Keratinocyte (primary cell): ENCODE measurements around the gene DDX4. TPM values are rescaled to one million over a fixed set of nuclear protein-coding genes. Genes with fewer than 3 reads are reported as not detected.

Experiments
- DNase-seq: peaks from one replicate; pipeline ENCODE4 v3.0.0-alpha.2; 2011; ENCODE audit warnings: low read depth, missing footprints, low spot score
- FAIRE-seq: peaks from 2 replicates; lab custom pipeline; 2011; peaks lifted over from hg19 to GRCh38; lab: Jason Lieb, UNC
- H2AFZ ChIP-seq: 2 replicates; pipeline ENCODE4 v1.6.0; 2012; ENCODE audit warnings: low read length, control low read depth, inconsistent platforms; ENCODE audit not compliant: control insufficient read depth
- H3K27ac ChIP-seq: 2 replicates; pipeline ENCODE4 v1.5.1; 2011; ENCODE audit warnings: low read length; ENCODE audit not compliant: control insufficient read depth, insufficient read depth
- H3K27me3 ChIP-seq: 3 replicates; pipeline ENCODE4 v1.6.0; 2011; ENCODE audit warnings: low read length; ENCODE audit not compliant: control insufficient read depth, insufficient read depth; ENCODE audit errors: extremely low read depth
- H3K36me3 ChIP-seq, 2 experiments: 2 replicates in 1 of 2; 3 replicates in 1 of 2; pipeline ENCODE4 v1.5.1; 2011; ENCODE audit warnings: low read length in 2 of 2, mild to moderate bottlenecking in 1 of 2; ENCODE audit not compliant: control insufficient read depth in 2 of 2, insufficient read depth in 2 of 2; ENCODE audit errors: extremely low read depth in 1 of 2
- H3K4me1 ChIP-seq: 3 replicates; pipeline ENCODE4 v1.5.1; 2011; ENCODE audit warnings: low read length; ENCODE audit not compliant: control insufficient read depth, insufficient read depth; ENCODE audit errors: extremely low read depth
- H3K4me2 ChIP-seq: 3 replicates; pipeline ENCODE4 v1.6.0; 2011; ENCODE audit warnings: low read depth, low read length; ENCODE audit not compliant: control insufficient read depth, insufficient read depth; ENCODE audit errors: extremely low read depth
- H3K4me3 ChIP-seq, 3 experiments: fragments of 200-600 bp in 1 of 3; sonication (generic) in 1 of 3; 2 replicates in 2 of 3; 3 replicates in 1 of 3; pipeline ENCODE4 v1.5.1; 2011 to 2016; ENCODE audit warnings: low read length in 3 of 3, mild to moderate bottlenecking in 3 of 3, control low read depth in 2 of 3, inconsistent platforms in 1 of 3, low read depth in 1 of 3, mixed read lengths in 1 of 3, mixed run types in 1 of 3, moderate library complexity in 1 of 3; ENCODE audit not compliant: control insufficient read depth in 2 of 3, insufficient read depth in 2 of 3; ENCODE audit errors: extremely low read depth in 1 of 3
- H3K79me2 ChIP-seq: 2 replicates; pipeline ENCODE4 v1.6.0; 2012; ENCODE audit warnings: low read length; ENCODE audit not compliant: control insufficient read depth, insufficient read depth
- H3K9ac ChIP-seq: 3 replicates; pipeline ENCODE4 v1.6.0; 2011; ENCODE audit warnings: low read length; ENCODE audit not compliant: control insufficient read depth, insufficient read depth; ENCODE audit errors: extremely low read depth
- H3K9me1 ChIP-seq: 3 replicates; pipeline ENCODE4 v1.6.0; 2011; ENCODE audit warnings: low read length; ENCODE audit not compliant: control insufficient read depth, insufficient read depth; ENCODE audit errors: extremely low read depth
- H3K9me3 ChIP-seq: 2 replicates; pipeline ENCODE4 v1.5.1; 2012; ENCODE audit warnings: low read depth, low read length; ENCODE audit not compliant: control insufficient read depth
- H4K20me1 ChIP-seq: 3 replicates; pipeline ENCODE4 v1.6.0; 2011; ENCODE audit warnings: low read length; ENCODE audit not compliant: control insufficient read depth, insufficient read depth; ENCODE audit errors: extremely low read depth
- EZH2 ChIP-seq: IDR thresholded peaks from one replicate; pipeline ENCODE4 v1.6.1; 2012; ENCODE audit warnings: inconsistent platforms, mild to moderate bottlenecking, low read length, moderate library complexity
- dilution Hi-C: fragments of 300-500 bp; cut with MboI; formaldehyde crosslinking; loops from one replicate; pipeline ENCODE4 v1.7.0; 2020; ENCODE audit warnings: low sequenced_read_pairs; ENCODE audit not compliant: extremely low pct_ligation_motif_present
- polyA plus RNA-seq, 5 experiments: library from polyadenylated mRNA; depleted of rRNA in 3 of 5; stranded (reverse) in 3 of 5; stranded (forward) in 1 of 5; unstranded in 1 of 5; fragments of >200 nt; gene quantifications; 1 replicate in 1 of 5; 2 replicates in 3 of 5; 3 replicates in 1 of 5; pipeline versions ENCODE4 v1.2.1 to v1.2.3, GENCODE V29; 2011 to 2012; ENCODE audit warnings: missing spikeins in 2 of 5, low read depth in 1 of 5, low replicate concordance in 1 of 5
- TF ChIP-seq, protein P1 (sequence below), 3 experiments: IDR thresholded peaks in 1 of 3; conservative IDR thresholded peaks in 1 of 3; optimal IDR thresholded peaks in 1 of 3; 2 replicates in 2 of 3; 3 replicates in 1 of 3; pipeline versions ENCODE3 to v1.5.1; 2011; ENCODE audit warnings: low read length in 3 of 3, mild to moderate bottlenecking in 3 of 3, moderate library complexity in 2 of 3, control low read depth in 1 of 3, inconsistent platforms in 1 of 3; ENCODE audit not compliant: insufficient read depth in 2 of 3; ENCODE audit errors: extremely low read depth in 1 of 3

Gene DDX4
- polyA plus RNA-seq, 1 donor (not counting 4 experiments of a cell fraction or from before 2014, with no cell fraction given): 0.04 TPM

DNA sequence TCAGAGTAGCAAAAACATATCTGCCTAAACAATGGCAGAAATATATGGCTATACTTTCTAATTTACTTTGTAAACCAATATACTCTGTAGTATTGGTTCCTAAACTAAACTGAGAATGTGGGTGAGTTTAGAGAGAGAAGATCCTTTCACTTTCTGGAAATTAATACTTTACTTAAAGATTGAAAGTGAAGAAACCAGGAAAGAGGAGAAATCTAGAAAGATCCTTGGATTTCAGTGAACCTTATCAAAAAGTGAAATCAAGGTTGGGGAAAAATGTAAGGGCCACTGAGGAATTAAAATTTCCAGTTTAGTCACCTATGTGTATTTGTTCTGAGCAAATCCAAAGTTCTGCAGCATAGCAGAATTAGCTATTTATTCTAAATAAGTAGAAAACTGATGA is 31.6 kb upstream of the DDX4 start:
- Histone ChIP-seq H3K4me1 (peaks cover 7% of the 10 kb centered on the region), H3K27me3 (no peaks in the 10 kb centered on the region), H3K27ac (no peak overlapping the region), H4K20me1 (no peaks in the 10 kb centered on the region), H3K79me2 (peaks cover 1% of the 10 kb centered on the region), H3K36me3 (no peaks in the 10 kb centered on the region), H3K4me2 (no peak overlapping the region), H3K9me1 (no peaks in the 10 kb centered on the region), H3K9me3 (no peaks in the 10 kb centered on the region), H2AFZ (no peak overlapping the region), H3K9ac (no peak overlapping the region), H3K4me3 (no peak overlapping the region)
- TF ChIP-seq EZH2: no peak
- no peak for FAIRE-seq
- DNase-seq: no peak
- dilution Hi-C loops: no loop called here

DNA sequence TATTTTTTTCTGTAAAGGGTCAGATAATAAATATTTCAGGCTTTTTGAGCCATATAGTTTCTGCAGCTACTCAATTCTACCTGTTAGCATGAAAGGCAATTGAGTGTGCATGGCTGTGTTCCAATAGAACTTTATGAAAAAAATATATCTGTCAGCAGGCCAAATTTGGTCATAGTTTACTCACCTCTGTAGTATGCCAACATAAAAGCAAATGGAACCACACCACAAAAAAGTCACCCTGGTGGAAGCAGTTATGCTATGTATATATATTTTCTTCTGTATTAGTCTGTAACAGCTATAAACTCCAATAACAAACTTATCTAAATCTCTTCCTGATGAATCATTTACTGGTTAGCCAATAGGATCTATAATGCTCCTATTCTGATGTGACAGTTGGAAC is 29.1 kb upstream of the DDX4 start:
- TF ChIP-seq, protein P1, sequence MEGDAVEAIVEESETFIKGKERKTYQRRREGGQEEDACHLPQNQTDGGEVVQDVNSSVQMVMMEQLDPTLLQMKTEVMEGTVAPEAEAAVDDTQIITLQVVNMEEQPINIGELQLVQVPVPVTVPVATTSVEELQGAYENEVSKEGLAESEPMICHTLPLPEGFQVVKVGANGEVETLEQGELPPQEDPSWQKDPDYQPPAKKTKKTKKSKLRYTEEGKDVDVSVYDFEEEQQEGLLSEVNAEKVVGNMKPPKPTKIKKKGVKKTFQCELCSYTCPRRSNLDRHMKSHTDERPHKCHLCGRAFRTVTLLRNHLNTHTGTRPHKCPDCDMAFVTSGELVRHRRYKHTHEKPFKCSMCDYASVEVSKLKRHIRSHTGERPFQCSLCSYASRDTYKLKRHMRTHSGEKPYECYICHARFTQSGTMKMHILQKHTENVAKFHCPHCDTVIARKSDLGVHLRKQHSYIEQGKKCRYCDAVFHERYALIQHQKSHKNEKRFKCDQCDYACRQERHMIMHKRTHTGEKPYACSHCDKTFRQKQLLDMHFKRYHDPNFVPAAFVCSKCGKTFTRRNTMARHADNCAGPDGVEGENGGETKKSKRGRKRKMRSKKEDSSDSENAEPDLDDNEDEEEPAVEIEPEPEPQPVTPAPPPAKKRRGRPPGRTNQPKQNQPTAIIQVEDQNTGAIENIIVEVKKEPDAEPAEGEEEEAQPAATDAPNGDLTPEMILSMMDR (optimal IDR thresholded peaks at IDR 0.05 in 1 of 3, IDR thresholded peaks at IDR 0.05 in 1 of 3, conservative IDR thresholded peaks at IDR 0.05 in 1 of 3; ENCODE audit: extremely low read depth in 1 of 3, insufficient read depth in 2 of 3, low read length in 3 of 3): no peak
- Histone ChIP-seq H3K9me3 (no peaks in the 10 kb centered on the region), H4K20me1 (no peaks in the 10 kb centered on the region), H3K9ac (no peak overlapping the region), H3K4me2 (no peak overlapping the region), H3K4me3 (no peak overlapping the region), H2AFZ (no peak overlapping the region), H3K79me2 (peaks cover 6% of the 10 kb centered on the region), H3K4me1 (peaks cover 11% of the 10 kb centered on the region), H3K36me3 (no peaks in the 10 kb centered on the region), H3K27ac (no peak overlapping the region), H3K9me1 (no peaks in the 10 kb centered on the region), H3K27me3 (no peaks in the 10 kb centered on the region)
- FAIRE-seq (peak; percentile 59), DNase-seq (peak; percentile 41)
- dilution Hi-C loops: no loop called here

DNA sequence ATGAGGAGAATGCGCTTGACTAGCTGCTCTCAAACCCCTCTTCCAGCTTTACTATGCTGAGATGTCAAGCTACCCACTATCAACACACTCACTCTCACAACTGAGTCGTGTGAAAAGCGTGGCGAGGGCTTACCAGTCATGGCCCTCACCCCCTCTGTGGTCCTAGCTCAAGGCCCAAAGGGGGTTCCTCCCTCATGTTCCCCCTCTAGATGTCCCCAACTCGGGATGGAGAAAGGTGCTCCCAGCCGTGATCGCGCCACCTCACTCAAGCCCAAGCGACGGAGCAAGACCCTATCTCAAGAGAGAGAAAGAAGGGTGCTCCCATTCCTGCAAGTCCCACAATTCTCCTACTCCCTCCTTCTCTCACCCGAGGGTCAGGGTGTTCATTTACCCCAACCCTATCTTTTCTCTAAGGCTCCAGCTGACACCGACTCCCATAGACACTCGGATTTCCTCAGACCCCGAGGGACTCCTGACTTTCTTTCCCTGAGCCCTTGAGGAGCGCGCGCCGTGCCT is 26.3 kb upstream of the DDX4 start:
- peak overlapping the region; percentile 84 for H3K9ac ChIP-seq
- H2AFZ ChIP-seq: peak overlapping the region; percentile 93
- peak overlapping the region; percentile 70 for H3K27ac ChIP-seq
- no peaks in the 10 kb centered on the region for H3K27me3 ChIP-seq
- peak overlapping the region; percentile 69 to 79 (median 79) for H3K4me3 ChIP-seq
- peak overlapping the region; percentile 85 for H3K4me2 ChIP-seq
- no peaks in the 10 kb centered on the region for H4K20me1 ChIP-seq
- peaks cover 11% of the 10 kb centered on the region for H3K4me1 ChIP-seq
- H3K9me1 ChIP-seq: no peaks in the 10 kb centered on the region
- H3K36me3 ChIP-seq: no peaks in the 10 kb centered on the region
- FAIRE-seq (no peak), DNase-seq (no peak)
- TF ChIP-seq EZH2: no peak
- TF ChIP-seq, protein P1 (optimal IDR thresholded peaks at IDR 0.05 in 1 of 3, IDR thresholded peaks at IDR 0.05 in 1 of 3, conservative IDR thresholded peaks at IDR 0.05 in 1 of 3; ENCODE audit: extremely low read depth in 1 of 3, insufficient read depth in 2 of 3, low read length in 3 of 3): no peak
- dilution Hi-C loops: no loop called here
- no peaks in the 10 kb centered on the region for H3K9me3 ChIP-seq
- peaks cover 6% of the 10 kb centered on the region for H3K79me2 ChIP-seq
